Right lobe of liver (tissue), 5 donors: ENCODE results near the gene SLC9A5. TPM values are rescaled to one million over a fixed set of nuclear protein-coding genes. Genes with fewer than 3 reads are reported as not detected.

Experiments
- microRNA counts: library from miRNA; unstranded; fragments of <30 nt; microRNA quantifications from one replicate; lab custom pipeline; 2016
- microRNA-seq, 2 donors: library from miRNA; unstranded; fragments of <30 nt; microRNA quantifications; one replicate each; pipeline ENCODE4, GENCODE V29; 2019 to 2020
- small RNA-seq, 2 experiments: library from RNA; depleted of rRNA; stranded (forward); fragments of <200 nt; gene quantifications; one replicate each; pipeline ENCODE3, GENCODE V24; 2016
- total RNA-seq, 6 experiments: library from RNA; depleted of rRNA in 2 of 6; stranded (reverse); fragments of >200 nt in 2 of 6; fragmentation: NEBNext Ultra II Directional in 3 of 6; extraction: Animal tissue kit (Norgen Biotek cat#: 25700) in 3 of 6; gene quantifications; one replicate each; pipeline versions ENCODE4 v1.1.0 to v1.2.4, GENCODE V29; 2016 to 2023
- donor health status: DM: no; HTN: no; CAD: no.
- donor health status: DM: no; HTN: no; CAD: no.
- donor health status: DM: no; HTN: yes; CAD: no.
- donor health status: DM: no; HTN: yes; CAD: no.

SLC9A5 gene
- total RNA-seq, 6 experiments from 2014 or later: 0.06 to 0.53 (median 0.15) TPM

MicroRNAs encoded within 50 kb of the gene (microRNA counts, 767-probe panel; counts per million panel counts)
- 237 counts per million for microRNA hsa-miR-328 (lab: Ali Mortazavi, UCI)

Small RNA genes lying within 50 kb of the gene (microRNA-seq; reads per million reads assigned to microRNA genes)
- 170 to 199 reads per million in 2 donors for gene MIR328

Small RNA genes lying within 50 kb of the gene (small RNA-seq; reads per million reads assigned to genes)
- gene MIR328: 2.5 to 4.7 reads per million in 2 experiments

Other genes with a start within 250 kb of the SLC9A5 start
- 10 to 100 TPM in 5 of 6 experiments, 1 to 10 TPM in 1; 7.9 to 23.3 (median 18.9) TPM for gene CBFB, start 219.8 kb upstream of the SLC9A5 start, total RNA-seq
- gene PHAF1, start 139.0 kb upstream of the SLC9A5 start, total RNA-seq: 10 to 100 TPM; 22.3 to 45.1 (median 32.4) TPM
- 1 to 10 TPM in 5 of 6 experiments, under 1 TPM in 1; 0.95 to 3.9 (median 1.7) TPM for gene B3GNT9, start 98.0 kb upstream of the SLC9A5 start, total RNA-seq
- 10 to 100 TPM in 4 of 6 experiments, 1 to 10 TPM in 2; 9.5 to 16.3 (median 10.6) TPM for gene TRADD, start 89.1 kb upstream of the SLC9A5 start, total RNA-seq
- 10 to 100 TPM in 4 of 6 experiments, 1 to 10 TPM in 2; 6.1 to 15.0 (median 11.6) TPM for gene FBXL8, start 89.0 kb upstream of the SLC9A5 start, total RNA-seq
- gene HSF4, start 84.2 kb upstream of the SLC9A5 start, total RNA-seq: 10 to 100 TPM; 10.4 to 44.1 (median 30.1) TPM
- gene NOL3, start 78.4 kb upstream of the SLC9A5 start, total RNA-seq: 10 to 100 TPM; 21.5 to 44.3 (median 28.1) TPM
- gene MATCAP1, start 65.0 kb upstream of the SLC9A5 start, total RNA-seq: 10 to 100 TPM in 2 of 6 experiments, 1 to 10 TPM in 4; 3.5 to 13.8 (median 9.3) TPM
- gene EXOC3L1, start 58.8 kb upstream of the SLC9A5 start, total RNA-seq: 1 to 10 TPM; 1.8 to 4.3 (median 2.5) TPM
- gene E2F4, start 56.8 kb upstream of the SLC9A5 start, total RNA-seq: 10 to 100 TPM; 14.4 to 36.4 (median 22.4) TPM
- 1 to 10 TPM; 1.8 to 8.0 (median 4.6) TPM for gene ELMO3, start 49.8 kb upstream of the SLC9A5 start, total RNA-seq
- gene TMEM208, start 21.8 kb upstream of the SLC9A5 start, total RNA-seq: 10 to 100 TPM; 32.6 to 58.7 (median 40.5) TPM
- gene FHOD1, start 1.5 kb upstream of the SLC9A5 start, total RNA-seq: 1 to 10 TPM; 2.3 to 9.6 (median 3.5) TPM
- gene PLEKHG4, start 30.6 kb downstream of the SLC9A5 start, total RNA-seq: under 1 TPM; 0.09 to 0.53 (median 0.20) TPM
- gene KCTD19, start 77.8 kb downstream of the SLC9A5 start, total RNA-seq: not detected
- gene LRRC36, start 77.8 kb downstream of the SLC9A5 start, total RNA-seq: not detected
- under 1 TPM in 5 of 6 experiments, not detected in 1; 0.24 to 0.65 (median 0.37) TPM for gene TPPP3, start 144.5 kb downstream of the SLC9A5 start, total RNA-seq
- 1 to 10 TPM; 1.2 to 4.0 (median 1.8) TPM for gene ZDHHC1, start 167.5 kb downstream of the SLC9A5 start, total RNA-seq
- gene HSD11B2, start 182.1 kb downstream of the SLC9A5 start, total RNA-seq: 1 to 10 TPM; 1.3 to 2.7 (median 2.1) TPM
- 10 to 100 TPM; 33.6 to 84.6 (median 47.0) TPM for gene ATP6V0D1, start 232.2 kb downstream of the SLC9A5 start, total RNA-seq
- not detected for gene AGRP, start 234.6 kb downstream of the SLC9A5 start, total RNA-seq